MM.1S (cell line): ENCODE measurements around the gene SP110.

Experiments
- EZH2 ChIP-seq: fragments of 300-600 bp; sonication (generic); optimal IDR thresholded peaks from 2 replicates; pipeline ENCODE3; 2017; ENCODE audit warnings: low read depth, mild to moderate bottlenecking, antibody characterized with exemption, low read length, mixed read lengths
- TF ChIP-seq, protein P1 (sequence below): fragments of 300-600 bp; sonication (generic); IDR thresholded peaks from 2 replicates; pipeline ENCODE4 v1.5.1; 2016; ENCODE audit warnings: antibody characterized with exemption, low read length, mixed read lengths

DNA sequence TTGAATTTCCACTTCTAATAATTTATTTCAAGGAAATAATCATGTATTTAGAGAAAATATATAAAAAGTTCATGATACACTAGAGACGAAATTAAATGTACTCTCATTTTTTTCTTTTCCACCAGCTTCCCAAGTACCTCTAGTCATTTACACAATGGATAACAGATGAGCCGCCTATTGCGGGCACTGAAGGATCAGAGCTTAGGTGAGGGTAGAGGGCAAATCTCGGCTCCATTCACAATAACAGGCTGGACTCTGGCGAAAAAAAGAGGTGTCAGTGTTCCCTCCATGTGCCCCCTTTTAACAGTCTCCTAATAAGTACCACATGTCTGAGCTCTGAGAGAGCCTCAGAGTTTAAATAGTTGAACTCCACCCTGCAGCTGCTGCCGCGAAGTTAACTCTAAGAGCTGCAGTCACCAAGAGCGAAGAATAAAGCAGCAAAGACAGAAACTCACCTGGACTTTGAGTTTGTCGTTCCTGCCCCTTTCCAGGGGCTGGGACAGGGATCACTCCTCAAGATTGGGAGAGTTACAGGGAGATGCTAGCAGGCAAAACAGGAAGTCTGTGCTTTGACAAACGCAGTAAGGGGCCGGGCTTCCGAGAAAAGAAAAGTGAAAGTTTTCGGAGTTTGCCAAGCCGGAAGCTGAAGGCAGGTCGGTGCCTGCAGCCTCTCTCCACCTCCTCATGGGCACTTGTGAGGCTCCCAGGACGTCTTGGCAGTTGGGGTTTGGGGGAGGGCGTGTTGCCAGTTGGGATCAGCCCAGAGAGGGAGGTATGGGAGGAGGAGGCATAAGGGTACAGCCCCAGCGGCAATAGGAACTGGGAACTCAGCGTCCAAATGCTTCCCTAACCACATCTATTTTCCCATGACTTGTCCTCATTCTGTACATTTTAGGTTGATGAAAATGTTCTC lies at the start of gene SP110:
- TF ChIP-seq, protein P1, sequence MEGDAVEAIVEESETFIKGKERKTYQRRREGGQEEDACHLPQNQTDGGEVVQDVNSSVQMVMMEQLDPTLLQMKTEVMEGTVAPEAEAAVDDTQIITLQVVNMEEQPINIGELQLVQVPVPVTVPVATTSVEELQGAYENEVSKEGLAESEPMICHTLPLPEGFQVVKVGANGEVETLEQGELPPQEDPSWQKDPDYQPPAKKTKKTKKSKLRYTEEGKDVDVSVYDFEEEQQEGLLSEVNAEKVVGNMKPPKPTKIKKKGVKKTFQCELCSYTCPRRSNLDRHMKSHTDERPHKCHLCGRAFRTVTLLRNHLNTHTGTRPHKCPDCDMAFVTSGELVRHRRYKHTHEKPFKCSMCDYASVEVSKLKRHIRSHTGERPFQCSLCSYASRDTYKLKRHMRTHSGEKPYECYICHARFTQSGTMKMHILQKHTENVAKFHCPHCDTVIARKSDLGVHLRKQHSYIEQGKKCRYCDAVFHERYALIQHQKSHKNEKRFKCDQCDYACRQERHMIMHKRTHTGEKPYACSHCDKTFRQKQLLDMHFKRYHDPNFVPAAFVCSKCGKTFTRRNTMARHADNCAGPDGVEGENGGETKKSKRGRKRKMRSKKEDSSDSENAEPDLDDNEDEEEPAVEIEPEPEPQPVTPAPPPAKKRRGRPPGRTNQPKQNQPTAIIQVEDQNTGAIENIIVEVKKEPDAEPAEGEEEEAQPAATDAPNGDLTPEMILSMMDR = no peak
- no peak for TF ChIP-seq EZH2
